Activated CD8-positive, alpha-beta memory T cell treated with anti-CD3 and anti-CD28 coated beads, Interleukin-2, amount 10 ng/mL, durations not matched to agents 7 days and 5 days (primary cell): ENCODE results near the gene MBNL2. TPM values are rescaled to one million over a fixed set of nuclear protein-coding genes. Genes with fewer than 3 reads are reported as not detected.

Experiments
- ATAC-seq: fragments of 150-1000 bp; cut with Tn5 transposase; one replicate; pipeline ENCODE4 v1.10.0; 2021; ENCODE audit warnings: moderate library complexity
- CTCF ChIA-PET: fragments of 350-600 bp; sonication (Branson Sonifier 250); formaldehyde crosslinking; loops from one replicate; lab custom pipeline; 2021; ENCODE audit warnings: antibody characterized with exemption; lab: Charles Lee
- DNase-seq: peaks from one replicate; pipeline ENCODE4 v3.0.0-alpha.2; 2020
- H3K27ac Mint-ChIP-seq: one replicate; pipeline ENCODE4 v1.8.0; 2021; ENCODE audit warnings: mild to moderate bottlenecking, mixed read lengths
- H3K27me3 Mint-ChIP-seq: one replicate; pipeline ENCODE4 v1.8.0; 2021; ENCODE audit warnings: mixed read lengths
- H3K36me3 Mint-ChIP-seq: one replicate; pipeline ENCODE4 v1.8.0; 2021; ENCODE audit warnings: mild to moderate bottlenecking, mixed read lengths
- H3K4me1 Mint-ChIP-seq: one replicate; pipeline ENCODE4 v1.8.0; 2021; ENCODE audit warnings: mixed read lengths
- H3K4me3 Mint-ChIP-seq: one replicate; pipeline ENCODE4 v1.8.0; 2021; ENCODE audit warnings: mild to moderate bottlenecking, moderate library complexity, mixed read lengths
- H3K9me3 Mint-ChIP-seq: one replicate; pipeline ENCODE4 v1.8.0; 2022; ENCODE audit warnings: low read depth, mixed read lengths
- total RNA-seq, 2 experiments: library from RNA; stranded (reverse); gene quantifications; one replicate each; pipeline ENCODE4 v1.2.3, GENCODE V29; 2021

MBNL2 gene
- total RNA-seq, 2 experiments from 2014 or later = 9.7 to 13.4 TPM

- Mint-ChIP-seq H3K4me1 (no peaks in the 10 kb centered on the region), H3K27ac (no peak overlapping the region), H3K9me3 (no peaks in the 10 kb centered on the region), H3K4me3 (no peak overlapping the region), H3K36me3 (peaks cover 6% of the 10 kb centered on the region), H3K27me3 (no peaks in the 10 kb centered on the region)
- ATAC-seq (no peak), DNase-seq (no peak)
- CTCF ChIA-PET = no interaction called here
These were observed 158.6 kb downstream of the MBNL2 start for GRCh38 chr13:97380696-97381095.

- DNase-seq (no peak), ATAC-seq (no peak)
- CTCF ChIA-PET = no interaction called here
- Mint-ChIP-seq H3K9me3 (no peaks in the 10 kb centered on the region), H3K4me1 (peaks cover 4% of the 10 kb centered on the region), H3K36me3 (peaks cover 10% of the 10 kb centered on the region), H3K27me3 (no peaks in the 10 kb centered on the region), H3K27ac (no peak overlapping the region), H3K4me3 (no peak overlapping the region)
These were observed 159.1 kb downstream of the MBNL2 start for GRCh38 chr13:97381189-97381588.

- Mint-ChIP-seq H3K27me3 (no peaks in the 10 kb centered on the region), H3K4me1 (peaks cover 15% of the 10 kb centered on the region), H3K27ac (no peak overlapping the region), H3K36me3 (peaks cover 12% of the 10 kb centered on the region), H3K9me3 (no peaks in the 10 kb centered on the region), H3K4me3 (no peak overlapping the region)
- no peak for ATAC-seq
- DNase-seq = no peak
- CTCF ChIA-PET = no interaction called here
These were observed 160.1 kb downstream of the MBNL2 start for GRCh38 chr13:97382276-97382675.

- Mint-ChIP-seq H3K4me1 (peaks cover 22% of the 10 kb centered on the region), H3K36me3 (peaks cover 12% of the 10 kb centered on the region), H3K27ac (no peak overlapping the region), H3K4me3 (no peak overlapping the region), H3K9me3 (no peaks in the 10 kb centered on the region), H3K27me3 (no peaks in the 10 kb centered on the region)
- CTCF ChIA-PET = no interaction called here
- DNase-seq (no peak), ATAC-seq (no peak)
These were observed 162.2 kb downstream of the MBNL2 start for GRCh38 chr13:97384371-97384770.

DNA sequence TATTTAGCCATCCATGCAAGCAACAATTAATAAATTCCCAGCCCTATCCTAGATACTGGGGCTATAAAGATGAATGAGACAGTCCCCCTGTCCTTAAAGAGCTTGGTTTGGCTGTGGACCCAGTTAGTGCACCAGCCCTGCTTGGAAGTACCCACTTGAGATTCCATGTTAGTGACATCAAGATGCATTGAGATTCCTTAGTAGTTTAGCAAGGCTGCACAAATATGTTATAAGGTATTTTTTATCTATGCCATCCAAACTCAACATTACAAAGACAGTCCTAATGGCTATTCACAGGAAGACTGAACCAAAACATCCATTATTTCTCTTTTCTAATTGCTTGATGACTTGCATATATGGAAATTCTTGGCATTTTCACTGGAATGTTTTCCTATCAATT, 163.0 kb downstream of the MBNL2 start:
- Mint-ChIP-seq H3K4me3 (no peak overlapping the region), H3K27me3 (no peaks in the 10 kb centered on the region), H3K27ac (no peak overlapping the region), H3K4me1 (peaks cover 22% of the 10 kb centered on the region), H3K36me3 (peaks cover 12% of the 10 kb centered on the region), H3K9me3 (no peaks in the 10 kb centered on the region)
- DNase-seq (no peak), ATAC-seq (no peak)
- CTCF ChIA-PET = interaction anchor here (0.9 kb wide), 1 partner anchor 275 kb away, joined by 3 read pairs; no protein-coding TSS in a partner anchor

GRCh38 chr13:97385854-97386253, 163.7 kb downstream of the MBNL2 start:
- H3K27ac Mint-ChIP-seq = no peak overlapping the region
- H3K4me3 Mint-ChIP-seq = no peak overlapping the region
- H3K36me3 Mint-ChIP-seq = peaks cover 12% of the 10 kb centered on the region
- ATAC-seq (no peak), DNase-seq (no peak)
- H3K27me3 Mint-ChIP-seq = no peaks in the 10 kb centered on the region
- peaks cover 22% of the 10 kb centered on the region for H3K4me1 Mint-ChIP-seq
- no peaks in the 10 kb centered on the region for H3K9me3 Mint-ChIP-seq
- CTCF ChIA-PET = interaction anchor here (0.9 to 1.0 kb wide), 2 partner anchors 43 to 276 kb away, joined by 3 read pairs; no protein-coding TSS in a partner anchor

DNA sequence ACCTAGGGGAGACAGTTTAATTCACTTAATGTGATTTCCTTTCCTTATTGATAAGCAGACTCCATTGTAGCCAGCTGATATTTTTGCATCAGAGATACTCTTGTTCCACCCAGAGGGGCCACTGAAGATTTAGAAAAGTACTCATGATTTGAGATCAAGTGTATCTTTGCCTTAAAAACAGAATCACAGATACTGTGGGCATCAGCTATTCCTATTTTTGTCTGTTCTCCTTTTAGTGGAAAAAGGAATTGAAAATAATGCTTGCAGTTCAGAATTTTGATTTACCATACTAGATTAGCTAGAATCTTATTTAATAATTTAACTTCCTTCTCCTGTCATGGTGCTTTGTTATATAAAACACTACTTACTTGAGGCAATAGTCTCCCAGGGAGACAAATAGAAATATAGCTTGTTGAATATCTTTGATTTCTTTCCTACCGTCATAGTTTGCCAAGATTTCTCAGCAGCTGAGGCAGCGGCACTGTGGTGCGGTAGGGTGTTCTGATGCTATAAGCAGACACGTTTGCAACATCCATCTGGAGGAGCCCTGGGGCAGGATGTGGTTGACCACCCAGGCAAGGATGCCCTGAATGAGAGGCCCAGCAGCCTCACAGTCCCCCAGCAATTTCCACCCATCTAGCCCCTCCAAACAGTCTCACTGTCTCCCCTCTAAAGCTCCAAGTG, 164.8 kb downstream of the MBNL2 start:
- Mint-ChIP-seq H3K4me3 (no peak overlapping the region), H3K27me3 (no peaks in the 10 kb centered on the region), H3K4me1 (peaks cover 22% of the 10 kb centered on the region), H3K36me3 (peaks cover 11% of the 10 kb centered on the region), H3K27ac (peak overlapping the region; percentile 66), H3K9me3 (no peaks in the 10 kb centered on the region)
- peak; percentile 83 for DNase-seq
- peak; percentile 90 for ATAC-seq
- CTCF ChIA-PET = interaction anchor here (0.9 to 1.3 kb wide), 5 partner anchors 17 to 277 kb away, joined by 3 to 6 read pairs (median 3); no protein-coding TSS in a partner anchor

DNA sequence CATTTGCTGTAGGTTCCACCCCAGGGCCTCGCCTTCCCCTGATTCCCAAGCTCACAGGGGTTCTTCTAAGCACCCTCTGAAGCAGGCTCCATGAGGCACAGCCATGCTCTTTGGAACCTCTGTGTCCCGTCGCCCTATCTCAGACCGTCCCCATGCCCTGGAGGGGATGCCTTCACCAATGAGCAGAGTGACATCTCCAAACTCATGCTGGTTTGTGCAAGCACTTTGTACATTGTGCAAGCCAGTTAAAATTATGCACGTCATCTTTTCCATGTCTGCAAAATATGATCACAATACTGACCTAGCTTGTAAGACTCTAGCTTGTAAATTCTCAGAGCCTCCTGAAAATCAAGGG, 165.3 kb downstream of the MBNL2 start:
- CTCF ChIA-PET = interaction anchor here (0.9 to 1.3 kb wide), 4 partner anchors 17 to 277 kb away, joined by 3 to 6 read pairs (median 3); no protein-coding TSS in a partner anchor
- no peaks in the 10 kb centered on the region for H3K27me3 Mint-ChIP-seq
- ATAC-seq (no peak), DNase-seq (no peak)
- H3K36me3 Mint-ChIP-seq = peaks cover 11% of the 10 kb centered on the region
- peaks cover 22% of the 10 kb centered on the region for H3K4me1 Mint-ChIP-seq
- no peak overlapping the region for H3K4me3 Mint-ChIP-seq
- H3K9me3 Mint-ChIP-seq = no peaks in the 10 kb centered on the region
- peak overlapping the region; percentile 66 for H3K27ac Mint-ChIP-seq

GRCh38 chr13:97387890-97388289, 165.8 kb downstream of the MBNL2 start:
- Mint-ChIP-seq H3K4me3 (no peak overlapping the region), H3K9me3 (no peaks in the 10 kb centered on the region), H3K36me3 (peaks cover 8% of the 10 kb centered on the region), H3K27ac (no peak overlapping the region), H3K4me1 (peaks cover 22% of the 10 kb centered on the region), H3K27me3 (no peaks in the 10 kb centered on the region)
- CTCF ChIA-PET = interaction anchor here (0.9 to 1.3 kb wide), 3 partner anchors 18 to 278 kb away, joined by 3 to 6 read pairs (median 3); no protein-coding TSS in a partner anchor
- no peak for DNase-seq
- ATAC-seq = no peak

DNA sequence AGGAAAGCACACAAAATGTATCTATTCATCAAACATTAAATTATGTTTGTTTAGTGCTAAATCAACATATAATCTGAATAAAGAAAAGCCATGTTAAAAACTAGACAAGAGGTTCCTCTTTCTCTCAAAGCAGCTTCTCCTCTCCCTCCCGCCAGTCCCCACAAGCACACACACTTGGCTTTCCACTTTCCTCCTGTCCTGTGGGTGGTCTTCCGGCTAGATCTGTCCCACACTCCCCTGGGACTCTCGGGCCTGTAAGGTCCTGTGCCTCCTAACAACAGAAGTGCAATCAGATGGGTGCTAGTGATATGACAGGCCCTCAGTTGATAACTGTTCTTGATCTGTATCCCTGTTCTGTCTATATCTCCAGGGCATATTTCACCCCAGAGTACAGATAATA, 166.2 kb downstream of the MBNL2 start:
- no peak for DNase-seq
- Mint-ChIP-seq H3K36me3 (peaks cover 8% of the 10 kb centered on the region), H3K27ac (no peak overlapping the region), H3K9me3 (no peaks in the 10 kb centered on the region), H3K27me3 (no peaks in the 10 kb centered on the region), H3K4me1 (peaks cover 22% of the 10 kb centered on the region), H3K4me3 (no peak overlapping the region)
- ATAC-seq = no peak
- CTCF ChIA-PET = interaction anchor here (1.0 to 1.2 kb wide), 2 partner anchors 29 to 278 kb away, joined by 3 to 4 read pairs; no protein-coding TSS in a partner anchor

DNA sequence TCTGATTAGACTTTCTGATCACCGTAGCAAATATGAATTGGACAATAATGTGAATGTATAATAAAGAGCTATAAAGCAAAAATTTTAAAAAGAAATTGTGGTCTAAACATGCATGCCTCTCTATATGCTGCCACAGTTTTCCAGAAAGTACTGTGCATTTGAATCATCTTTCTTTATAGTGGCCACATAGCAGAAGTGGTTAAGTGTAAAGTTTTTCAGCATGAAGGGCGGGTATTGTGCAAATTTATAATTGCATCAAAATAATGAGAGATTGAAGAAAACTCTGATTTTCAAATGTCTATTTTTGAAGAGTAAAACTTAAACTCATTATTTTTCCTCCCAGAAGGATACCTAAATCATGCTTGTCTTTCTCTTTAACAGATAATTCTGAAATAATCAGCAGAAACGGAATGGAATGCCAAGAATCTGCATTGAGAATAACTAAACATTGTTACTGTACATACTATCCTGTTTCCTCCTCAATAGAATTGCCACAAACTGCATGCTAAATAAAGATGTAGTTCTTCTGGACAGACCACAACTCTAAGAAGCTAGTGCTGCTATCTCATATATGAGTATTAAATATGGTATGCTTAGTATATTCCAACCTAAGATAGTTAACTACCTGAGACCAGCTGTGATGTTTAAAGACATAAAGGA, 168.9 kb downstream of the MBNL2 start:
- no peak for ATAC-seq
- no peak overlapping the region for H3K27ac Mint-ChIP-seq
- CTCF ChIA-PET = interaction anchor here (1.0 to 1.5 kb wide), 2 partner anchors 24 to 282 kb away, joined by 3 read pairs; no protein-coding TSS in a partner anchor

GRCh38 chr13:97392020-97392419, 169.9 kb downstream of the MBNL2 start:
- H3K4me1 Mint-ChIP-seq = peaks cover 10% of the 10 kb centered on the region
- CTCF ChIA-PET = interaction anchor here (1.0 to 1.5 kb wide), 2 partner anchors 25 to 283 kb away, joined by 3 read pairs; no protein-coding TSS in a partner anchor
- no peaks in the 10 kb centered on the region for H3K27me3 Mint-ChIP-seq
- DNase-seq (no peak), ATAC-seq (no peak)
- no peak overlapping the region for H3K4me3 Mint-ChIP-seq
- no peak overlapping the region for H3K27ac Mint-ChIP-seq
- no peaks in the 10 kb centered on the region for H3K36me3 Mint-ChIP-seq
- H3K9me3 Mint-ChIP-seq = no peaks in the 10 kb centered on the region

More for the DNA sequence above, 168.9 kb downstream of the MBNL2 start:
- no peak for DNase-seq
- Mint-ChIP-seq H3K27me3 (no peaks in the 10 kb centered on the region), H3K9me3 (no peaks in the 10 kb centered on the region), H3K36me3 (peaks cover 3% of the 10 kb centered on the region), H3K4me1 (peaks cover 20% of the 10 kb centered on the region), H3K4me3 (no peak overlapping the region)

DNA sequence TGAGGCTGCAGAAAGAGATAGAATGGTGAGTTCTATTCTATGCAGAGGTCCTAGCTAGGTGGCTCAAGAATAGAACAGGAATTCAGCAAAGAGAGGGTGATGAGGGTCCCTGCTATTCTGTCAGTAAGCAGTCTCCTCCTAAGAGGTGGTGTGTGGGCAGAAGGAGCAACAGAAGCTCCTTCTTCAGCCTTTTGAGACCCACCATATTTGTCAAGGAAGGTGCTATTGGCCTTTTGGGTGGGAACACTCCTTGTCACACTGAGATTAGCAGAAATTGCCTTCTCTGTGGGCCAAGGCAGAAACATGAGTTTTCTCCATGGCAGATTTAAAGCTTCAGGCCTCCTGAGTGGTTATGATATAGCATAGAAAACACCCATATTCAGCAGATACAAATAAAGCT, 172.4 kb downstream of the MBNL2 start:
- CTCF ChIA-PET = no interaction called here
- no peaks in the 10 kb centered on the region for H3K36me3 Mint-ChIP-seq
- no peaks in the 10 kb centered on the region for H3K4me1 Mint-ChIP-seq
- DNase-seq (no peak), ATAC-seq (no peak)
- no peak overlapping the region for H3K4me3 Mint-ChIP-seq
- no peaks in the 10 kb centered on the region for H3K27me3 Mint-ChIP-seq
- H3K27ac Mint-ChIP-seq = no peak overlapping the region
- no peaks in the 10 kb centered on the region for H3K9me3 Mint-ChIP-seq
